Measurements from ENCODE around the gene ADARB2.
"Not testable (repeated sequence)": the region's sequence is repeated elsewhere in the genome, so short reads cannot be mapped to it uniquely, and the experiment has no call there.

The ADARB2 gene

GRCh38 chr10:1476455-1476803 is 260.9 kb downstream of the ADARB2 start:
- DNase-seq, result no peak

- DNase-seq, result no peak
Observed at GRCh38 chr10:1475771-1476454, 261.4 kb downstream of the ADARB2 start.

GRCh38 chr10:1475098-1475591 is 262.2 kb downstream of the ADARB2 start:
- DNase-seq, result no peak

- DNase-seq, result no peak
Observed at GRCh38 chr10:1474376-1475097, 262.8 kb downstream of the ADARB2 start.

GRCh38 chr10:1473874-1474273 is 263.5 kb downstream of the ADARB2 start:
- no peak for DNase-seq

GRCh38 chr10:1472178-1472958 is 265.0 kb downstream of the ADARB2 start:
- no peak for DNase-seq

- no peak for DNase-seq
Observed at GRCh38 chr10:1468811-1469210, 268.5 kb downstream of the ADARB2 start.

- DNase-seq, result no peak
Observed at GRCh38 chr10:1467334-1468076, 269.8 kb downstream of the ADARB2 start.

- DNase-seq, result no peak
Observed at GRCh38 chr10:1465993-1466764, 271.1 kb downstream of the ADARB2 start.

- no peak for DNase-seq
Observed at GRCh38 chr10:1465418-1465911, 271.9 kb downstream of the ADARB2 start.

- no peak for DNase-seq
Observed at GRCh38 chr10:1464881-1465417, 272.4 kb downstream of the ADARB2 start.

GRCh38 chr10:1463971-1464370 is 273.4 kb downstream of the ADARB2 start:
- DNase-seq, result not testable (repeated sequence)

- DNase-seq, result no peak
Observed at GRCh38 chr10:1462994-1463633, 274.2 kb downstream of the ADARB2 start.

- no peak for DNase-seq
Observed at GRCh38 chr10:1462521-1462920, 274.8 kb downstream of the ADARB2 start.

- DNase-seq, result no peak
Observed at GRCh38 chr10:1462032-1462431, 275.3 kb downstream of the ADARB2 start.

- peak; percentile 1 for DNase-seq
Observed at GRCh38 chr10:1461016-1461415, 276.3 kb downstream of the ADARB2 start.

GRCh38 chr10:1459664-1460063 is 277.7 kb downstream of the ADARB2 start:
- not testable (repeated sequence) for DNase-seq

- no peak for DNase-seq
Observed at GRCh38 chr10:1454951-1455350, 282.4 kb downstream of the ADARB2 start.

- DNase-seq, result no peak
Observed at GRCh38 chr10:1454428-1454827, 282.9 kb downstream of the ADARB2 start.

GRCh38 chr10:1452777-1453176 is 284.5 kb downstream of the ADARB2 start:
- DNase-seq, result no peak

- no peak for DNase-seq
Observed at GRCh38 chr10:1451941-1452340, 285.4 kb downstream of the ADARB2 start.

All from suppressor macrophage treated with lipopolysaccharide for 4 hours (primary cell).